Left lobe of liver (tissue), 2 donors: ENCODE measurements around the gene ACAA1. TPM values are rescaled to one million over a fixed set of nuclear protein-coding genes. Genes with fewer than 3 reads are reported as not detected.
"Not testable (repeated sequence)": the region's sequence is repeated elsewhere in the genome, so short reads cannot be mapped to it uniquely, and the experiment has no call there.

Experiments
- ATAC-seq: fragments of 200-7000 bp; cut with Tn5 transposase; one replicate; pipeline ENCODE4 v1.9.1; 2020; ENCODE audit warnings: mild to moderate bottlenecking, moderate library complexity
- DNase-seq: peaks from one replicate; pipeline ENCODE4 v3.0.0-alpha.2; 2020; ENCODE audit warnings: low spot score
- total RNA-seq: library from RNA; stranded (reverse); gene quantifications from one replicate; pipeline ENCODE4 v1.2.1, GENCODE V29; 2021
- donor health status: DM: no; HTN: no; CAD: no; lungs with moderate emphysema.
- donor health status: DM: no; HTN: yes; CAD: no.

The ACAA1 gene
- total RNA-seq, 1 donor from 2014 or later = 479 TPM

GRCh38 chr3:38136393-38136776 lies 542 bp downstream of the ACAA1 start:
- DNase-seq (peak; percentile 56), ATAC-seq (no peak)

DNA sequence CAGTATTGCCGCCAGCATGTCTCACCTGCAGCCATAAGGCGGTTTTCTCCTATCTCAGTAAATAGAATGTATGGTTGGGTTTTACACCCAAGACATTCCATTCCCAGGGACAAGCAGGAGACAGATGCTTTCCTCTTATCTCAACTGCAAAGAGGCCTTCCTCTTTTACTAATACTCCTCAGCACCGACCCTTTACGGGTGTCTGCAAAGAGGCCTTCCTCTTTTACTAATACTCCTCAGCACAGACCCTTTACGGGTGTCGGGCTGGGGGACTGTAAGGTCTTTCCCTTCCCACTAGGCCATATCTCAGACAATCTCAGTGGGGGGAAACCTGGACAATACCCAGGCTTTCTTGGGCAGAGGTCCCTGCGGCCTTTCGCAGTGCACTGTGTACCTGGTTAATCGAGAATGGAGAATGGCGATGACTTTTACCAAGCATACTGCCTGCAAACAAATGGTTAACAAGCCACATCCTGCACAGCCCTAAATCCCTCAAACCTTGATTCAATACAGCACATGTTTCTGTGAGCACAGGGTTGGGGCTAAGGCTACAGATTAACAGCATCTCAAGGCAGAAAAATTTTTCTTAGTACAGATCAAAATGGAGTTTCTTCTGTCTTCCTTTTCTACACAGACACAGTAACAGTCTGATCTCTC lies 1.2 kb downstream of the ACAA1 start:
- DNase-seq = peak; percentile 45
- not testable (repeated sequence) for ATAC-seq

- ATAC-seq = not testable (repeated sequence)
- DNase-seq = peak; percentile 45
Observed at GRCh38 chr3:38134517-38135143, 2.3 kb downstream of the ACAA1 start.

DNA sequence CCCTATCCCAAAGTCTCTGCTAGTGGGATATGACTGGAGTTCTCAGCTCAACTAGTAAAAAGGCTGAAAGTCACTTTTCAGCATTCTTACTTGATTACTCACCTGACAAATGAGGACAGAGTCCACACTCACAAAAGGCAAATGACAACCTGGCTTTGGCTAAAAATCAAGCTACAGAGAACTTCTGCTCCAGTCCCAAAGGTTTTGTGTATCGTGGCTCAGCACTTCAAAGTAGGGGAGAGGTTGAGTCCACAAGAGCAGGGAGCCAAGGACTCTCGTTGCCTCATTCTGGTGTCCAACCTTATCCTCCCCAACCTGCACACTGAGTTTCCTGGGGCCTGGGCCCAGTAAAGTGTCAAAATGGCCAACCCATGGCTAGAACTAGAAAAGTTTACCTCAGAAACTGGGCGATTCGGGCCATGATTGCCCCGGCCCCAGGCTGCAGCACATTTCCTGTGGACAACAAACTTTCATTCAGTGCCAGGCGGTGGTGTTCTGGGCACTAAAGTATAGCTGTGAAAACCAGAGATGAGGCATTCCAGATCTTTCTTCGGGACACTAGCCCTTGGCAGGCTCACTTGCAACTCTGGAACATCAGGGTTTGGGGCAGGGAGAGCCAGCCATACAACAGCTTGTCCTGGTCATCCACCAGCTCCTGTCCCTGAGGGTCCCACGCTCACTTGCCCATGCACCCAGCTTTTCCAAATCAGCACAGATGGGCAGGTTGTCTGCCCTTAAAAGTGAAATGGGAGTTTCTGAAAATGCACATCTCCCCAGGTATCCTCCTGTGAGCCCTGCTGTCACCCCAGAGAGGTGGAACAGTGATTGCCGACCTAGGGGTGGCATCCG lies 3.1 kb downstream of the ACAA1 start:
- peak; percentile 48 for ATAC-seq

GRCh38 chr3:38133209-38133556 lies 3.7 kb downstream of the ACAA1 start:
- ATAC-seq (no peak), DNase-seq (no peak)

More for the DNA sequence above, 3.1 kb downstream of the ACAA1 start:
- peak; percentile 92 for DNase-seq

- peak; percentile 53 for DNase-seq
- ATAC-seq = no peak
Observed at GRCh38 chr3:38131621-38132369, 5.1 kb downstream of the ACAA1 start.

DNA sequence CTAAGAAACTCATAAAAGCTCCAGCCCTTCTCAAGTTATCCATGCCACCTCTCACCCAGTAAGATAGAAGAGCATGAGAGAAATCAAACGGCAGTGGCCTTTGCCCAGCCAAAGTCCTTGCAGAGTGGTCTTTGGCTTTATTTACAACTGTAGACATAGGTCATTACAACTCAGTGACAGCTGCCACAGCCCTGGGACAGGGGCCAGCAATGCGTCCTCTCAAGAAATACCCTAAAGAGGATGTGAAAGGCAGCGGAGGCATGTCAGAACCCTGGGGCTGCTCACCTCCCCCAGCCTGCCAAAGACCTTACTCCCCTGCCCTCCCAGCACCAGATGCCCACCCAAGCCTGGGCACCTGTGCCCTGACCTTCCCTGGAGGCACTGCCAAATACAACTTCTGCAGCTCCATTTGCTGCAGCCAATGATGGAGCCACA lies 6.3 kb downstream of the ACAA1 start:
- ATAC-seq (peak; percentile 44), DNase-seq (peak; percentile 94)

DNA sequence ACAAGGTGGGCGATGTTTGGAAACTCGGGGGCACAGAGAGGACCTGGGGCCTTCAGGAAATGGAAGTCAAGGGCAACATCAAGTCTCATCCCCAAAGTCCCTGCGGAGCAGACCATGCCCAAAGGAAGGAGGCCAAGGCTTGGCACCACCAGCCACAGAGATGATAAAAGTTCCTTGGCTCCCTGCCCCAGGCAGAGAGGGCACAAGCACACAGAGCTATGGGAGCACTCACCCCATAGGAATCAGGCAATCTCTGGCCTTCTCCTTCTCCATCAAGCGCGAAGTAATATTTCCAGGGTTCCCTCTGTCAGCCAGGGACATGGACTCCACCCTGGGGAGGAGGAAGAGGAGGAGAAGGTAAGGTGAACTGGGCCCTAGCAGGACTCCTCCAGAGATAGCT lies 7.9 kb downstream of the ACAA1 start:
- DNase-seq (peak; percentile 73), ATAC-seq (peak; percentile 1)

DNA sequence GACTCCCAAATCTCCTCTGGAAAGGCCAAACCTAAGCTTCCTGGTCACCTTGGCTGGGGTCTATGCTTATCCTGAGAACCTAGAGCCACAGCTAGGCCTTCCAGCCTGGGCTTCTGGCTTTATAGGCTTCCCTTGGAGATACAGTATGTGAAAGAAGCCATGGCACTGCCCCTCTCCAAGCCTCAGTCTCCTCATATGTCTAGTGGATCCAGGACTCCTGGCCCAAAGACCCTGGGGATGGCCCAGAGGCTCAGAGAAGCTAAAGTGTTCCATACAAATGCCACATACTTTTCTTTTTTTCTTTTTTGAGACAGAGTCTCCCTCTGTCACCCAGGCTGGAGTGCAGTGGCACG lies 8.6 kb downstream of the ACAA1 start:
- DNase-seq = peak; percentile 38
- no peak for ATAC-seq

DNA sequence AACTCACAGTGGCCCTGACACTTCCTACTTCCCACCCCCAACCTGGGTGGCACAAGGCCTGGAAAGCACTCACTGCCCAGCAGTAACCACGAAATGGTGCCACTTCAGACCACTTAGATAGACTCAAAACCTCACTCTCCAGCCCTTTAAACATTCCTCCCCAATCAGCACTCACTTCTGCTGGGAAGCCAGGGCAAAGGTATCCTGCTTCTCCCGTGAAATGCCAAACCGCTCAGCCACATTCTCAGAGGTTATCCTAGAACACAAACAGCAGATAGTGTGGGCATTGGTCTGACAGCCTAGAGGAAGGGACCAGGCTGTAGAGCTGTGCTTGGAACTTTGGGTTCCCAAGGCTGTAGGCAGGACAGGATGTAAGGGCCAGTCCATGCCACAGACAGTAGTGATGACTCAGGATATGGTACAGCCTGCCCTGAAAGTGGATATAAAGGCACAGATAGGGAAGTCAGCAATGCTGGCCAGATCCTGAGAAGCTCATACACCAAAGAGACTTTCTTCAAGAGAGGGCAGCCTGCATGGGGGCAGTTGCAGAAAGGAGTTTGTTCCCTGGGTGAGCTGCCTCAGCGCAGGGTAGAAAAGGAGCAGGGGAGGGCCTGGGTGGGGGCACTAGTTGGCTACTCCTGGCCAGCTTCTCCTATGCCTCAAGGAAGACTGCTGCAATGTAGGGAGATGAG lies 9.2 kb downstream of the ACAA1 start:
- ATAC-seq (no peak), DNase-seq (peak; percentile 41)

- ATAC-seq (peak; percentile 0), DNase-seq (no peak)
Observed at GRCh38 chr3:38126121-38126892, 10.6 kb downstream of the ACAA1 start.

DNA sequence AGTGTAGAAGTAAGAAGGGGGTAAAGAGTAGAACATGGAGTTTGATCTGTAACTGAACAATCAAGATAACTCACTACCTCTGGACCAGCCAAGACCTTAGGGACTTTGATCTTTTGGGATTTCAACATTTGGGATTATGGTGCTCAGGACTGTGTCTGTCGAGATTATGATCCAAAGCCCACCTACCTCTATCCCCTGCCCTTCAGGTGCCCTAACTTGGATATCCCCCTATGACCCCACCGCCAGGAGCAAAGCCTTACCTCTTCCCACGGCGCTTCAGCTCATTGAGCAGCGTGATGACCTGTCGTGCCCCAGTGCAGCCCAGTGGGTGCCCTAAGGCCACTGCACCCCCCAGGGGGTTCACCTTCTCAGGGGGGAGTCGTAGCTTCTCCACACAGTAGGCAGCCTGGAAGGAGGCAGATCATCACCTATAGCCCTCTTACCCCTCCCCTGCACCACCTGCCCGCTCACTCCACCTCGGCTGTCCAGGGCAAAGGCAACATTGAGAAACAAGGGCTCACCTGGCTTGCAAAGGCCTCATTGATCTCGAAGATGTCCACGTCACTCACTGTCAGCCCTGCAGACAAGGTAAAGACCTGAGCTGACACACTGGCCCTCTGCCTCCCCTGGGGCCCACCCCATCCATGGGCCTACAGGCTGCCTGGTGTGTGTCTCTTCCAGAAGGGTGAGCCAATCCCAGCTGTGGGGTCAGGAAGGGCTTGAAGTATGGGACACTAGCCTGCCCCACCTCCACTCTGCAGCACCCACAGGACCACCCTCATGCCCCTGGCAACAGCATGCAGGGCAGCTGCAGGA lies 11.4 kb downstream of the ACAA1 start:
- ATAC-seq = peak; percentile 71
- DNase-seq = peak; percentile 94

DNA sequence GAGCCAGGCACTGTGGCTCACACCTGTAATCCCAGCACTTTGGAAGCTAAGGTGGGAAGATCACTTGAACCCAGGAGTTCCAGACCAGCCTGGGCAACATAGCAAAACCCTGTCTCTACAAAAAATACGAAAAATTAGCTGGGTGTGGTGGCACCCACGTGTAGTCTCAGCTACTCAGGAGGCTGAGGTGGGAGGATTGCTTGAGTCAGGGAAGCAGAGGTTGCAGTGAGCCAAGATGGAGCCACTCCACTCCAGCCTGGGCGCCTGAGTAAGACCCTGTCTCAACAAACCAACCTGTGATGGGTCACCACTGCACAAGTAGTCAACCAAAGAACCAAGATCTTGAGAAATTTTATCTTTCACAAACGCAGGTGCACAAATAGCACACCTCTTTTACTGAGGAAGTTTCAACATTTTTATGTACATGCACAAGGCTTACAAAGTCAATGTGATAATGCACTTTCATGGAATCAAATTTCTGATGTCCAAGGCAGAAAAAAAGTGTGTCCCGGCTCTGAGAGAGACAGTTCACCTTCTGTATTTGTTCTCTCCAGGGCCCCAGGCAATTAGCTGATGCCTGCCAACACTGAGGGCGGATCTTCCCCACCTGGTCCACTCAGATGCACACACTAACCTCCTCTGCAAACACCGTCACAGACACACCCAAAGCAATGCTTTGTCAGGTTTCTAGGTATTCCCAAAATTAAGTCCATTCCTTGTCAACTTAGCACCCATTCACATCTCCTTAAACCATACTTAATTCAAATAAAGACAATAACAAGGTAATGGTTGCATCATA lies 12.4 kb downstream of the ACAA1 start:
- ATAC-seq = peak; percentile 10
- peak; percentile 59 for DNase-seq

DNA sequence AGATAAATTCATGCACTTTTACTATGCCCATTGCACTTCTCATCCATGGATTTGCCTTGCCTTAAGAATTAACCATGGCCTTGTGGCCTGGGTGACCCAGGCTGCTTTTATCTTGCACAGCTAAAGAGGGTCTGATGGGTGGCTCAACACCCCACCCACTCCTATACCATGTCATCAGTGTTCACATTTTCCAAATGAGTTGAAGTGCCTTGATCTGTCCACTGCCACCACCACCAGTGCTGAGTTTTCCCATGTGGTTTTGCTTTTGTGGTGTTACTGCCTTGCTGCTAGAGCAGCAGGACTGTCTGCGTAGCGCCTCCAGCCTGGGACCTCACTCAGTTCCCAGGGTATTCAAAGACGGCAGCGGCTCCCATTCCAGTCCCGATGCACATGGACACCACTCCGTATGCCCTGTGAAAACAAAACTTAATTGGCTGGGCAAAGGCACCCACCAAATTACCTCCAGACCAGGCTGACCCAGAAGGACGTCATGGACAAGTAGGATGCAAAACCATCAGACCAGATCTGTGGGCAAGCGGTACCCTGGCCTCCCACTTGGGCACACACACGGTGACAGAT lies 14.1 kb downstream of the ACAA1 start:
- ATAC-seq = no peak

GRCh38 chr3:38121832-38122461 lies 15.0 kb downstream of the ACAA1 start:
- peak; percentile 49 for DNase-seq
- ATAC-seq = no peak

More for the DNA sequence above, 14.1 kb downstream of the ACAA1 start:
- peak; percentile 38 for DNase-seq

DNA sequence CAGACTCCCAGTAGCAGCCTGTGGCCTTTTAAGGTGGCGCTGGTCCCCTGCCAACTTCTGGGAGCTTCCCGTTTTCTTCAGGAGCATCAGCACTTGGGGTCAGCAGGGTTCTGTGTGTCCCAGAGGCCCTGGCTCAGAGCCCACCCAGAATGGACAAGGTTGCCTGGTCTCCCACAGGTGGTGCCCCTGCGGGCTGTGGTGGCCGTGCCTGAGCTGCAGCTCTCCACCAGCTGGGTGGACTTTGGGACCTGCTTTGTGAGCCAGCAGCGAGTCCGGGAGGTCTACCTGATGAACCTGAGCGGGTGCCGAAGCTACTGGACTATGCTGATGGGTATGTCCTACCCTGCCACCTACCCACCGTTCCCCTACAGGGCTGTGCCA lies 15.5 kb downstream of the ACAA1 start:
- ATAC-seq = peak; percentile 4
- DNase-seq = peak; percentile 70
